K562 (cell line): Measurements from ENCODE around the gene TBPL2. TPM values are rescaled to one million over a fixed set of nuclear protein-coding genes. Genes with fewer than 3 reads are reported as not detected.

Source experiments
- ATF1 ChIP-seq, 2 experiments: fragments of 450-650 bp in 1 of 2; IDR thresholded peaks; 2 replicates each; pipeline ENCODE4 v1.6.1; 2016; ENCODE audit warnings: missing compliant biosample characterization in 1 of 2, missing genetic modification characterization in 1 of 2
- ATF3 ChIP-seq, 2 experiments: fragments of 450-650 bp in 1 of 2; sonication (generic) in 1 of 2; formaldehyde crosslinking in 1 of 2; IDR thresholded peaks in 1 of 2; conservative IDR thresholded peaks in 1 of 2; 2 replicates each; pipeline versions ENCODE4 v1.6.1 to v1.8.1; 2016 to 2023; ENCODE audit warnings: mild to moderate bottlenecking in 2 of 2, moderate library complexity in 2 of 2, inconsistent platforms in 1 of 2, missing genetic modification reagents in 1 of 2
- BDP1 ChIP-seq: IDR thresholded peaks from 3 replicates; pipeline ENCODE4 v1.6.1; 2011; ENCODE audit not compliant: insufficient read length, insufficient read depth
- DPF2 ChIP-seq: fragments of 450-650 bp; IDR thresholded peaks from 2 replicates; pipeline ENCODE4 v1.6.1; 2016
- E2F6 ChIP-seq, 2 experiments: IDR thresholded peaks; 2 replicates each; pipeline ENCODE4 v1.6.1; 2011; ENCODE audit warnings: borderline replicate concordance in 1 of 2, control low read depth in 1 of 2, low read depth in 1 of 2, low read length in 1 of 2, mild to moderate bottlenecking in 1 of 2, mixed read lengths in 1 of 2, moderate library complexity in 1 of 2; ENCODE audit not compliant: insufficient read depth in 1 of 2, insufficient read length in 1 of 2, poor library complexity in 1 of 2, severe bottlenecking in 1 of 2; ENCODE audit errors: extremely low read depth in 1 of 2
- EZH2 ChIP-seq: IDR thresholded peaks from 2 replicates; pipeline ENCODE4 v1.6.1; 2012; ENCODE audit warnings: low read depth, mild to moderate bottlenecking, inconsistent platforms, low read length, borderline replicate concordance
- JUN ChIP-seq, 2 experiments: sonication (generic) in 1 of 2; formaldehyde crosslinking in 1 of 2; IDR thresholded peaks; 2 replicates each; pipeline versions ENCODE4 v1.6.1 to v1.8.0; 2012 to 2022; ENCODE audit warnings: borderline replicate concordance in 2 of 2, mild to moderate bottlenecking in 2 of 2, improper control_type of control experiment in 1 of 2, low read depth in 1 of 2, low read length in 1 of 2, missing genetic modification reagents in 1 of 2
- NONO ChIP-seq, 2 experiments: fragments of 200-400 bp in 1 of 2; fragments of 450-650 bp in 1 of 2; formaldehyde crosslinking in 1 of 2; IDR thresholded peaks; 2 replicates each; pipeline ENCODE4 v1.6.1; 2017; ENCODE audit warnings: low read depth in 2 of 2, mild to moderate bottlenecking in 2 of 2, moderate library complexity in 2 of 2, low read length in 1 of 2
- NR1H2 ChIP-seq: sonication (generic); formaldehyde crosslinking; IDR thresholded peaks from 2 replicates; pipeline ENCODE4 v1.4.0; 2020; ENCODE audit warnings: mild to moderate bottlenecking, missing genetic modification reagents
- ZNF318 ChIP-seq, 2 experiments: fragments of 450-650 bp; IDR thresholded peaks; 2 replicates each; pipeline ENCODE4 v1.6.1; 2016; ENCODE audit warnings: mild to moderate bottlenecking in 2 of 2, borderline replicate concordance in 1 of 2, low read depth in 1 of 2, moderate library complexity in 1 of 2
- ZNF384 ChIP-seq: IDR thresholded peaks from 2 replicates; pipeline ENCODE4 v1.6.1; 2012; ENCODE audit warnings: low read depth, low read length, improper control_type of control experiment
- ZNF444 ChIP-seq: fragments of 250-450 bp; sonication (Bioruptor Pico); IDR thresholded peaks from 2 replicates; pipeline ENCODE4 v1.4.0; 2020; ENCODE audit warnings: mild to moderate bottlenecking, moderate library complexity
- ZNF644 ChIP-seq: fragments of 200-800 bp; sonication (Bioruptor generic); IDR thresholded peaks from 2 replicates; pipeline ENCODE4 v1.6.1; 2016; ENCODE audit warnings: low read depth, missing genetic modification characterization, missing compliant biosample characterization
- polyA plus RNA-seq, 8 experiments: library from polyadenylated mRNA; depleted of rRNA in 4 of 8; stranded (reverse) in 5 of 8; unstranded in 3 of 8; fragments of >200 nt; fragmentation: Nextera tagmentation in 2 of 8; fragmentation: Illumina TruSeq in 1 of 8; extraction: Ambion mirVana in 2 of 8; extraction: Trizol in 1 of 8; gene quantifications; 2 replicates each; pipeline versions ENCODE4 v1.2.1 to v1.2.3, GENCODE V29; 2011 to 2014; ENCODE audit warnings: inconsistent platforms in 1 of 8, missing spikeins in 1 of 8
- total RNA-seq, 7 experiments: library from RNA; depleted of rRNA in 6 of 7; stranded (reverse); fragments of >200 nt in 6 of 7; fragmentation: Illumina TruSeq in 2 of 7; extraction: Trizol in 2 of 7; gene quantifications; 2 replicates each; pipeline versions ENCODE4 v1.2.1 to v1.2.3, GENCODE V29; 2011 to 2021; ENCODE audit warnings: low replicate concordance in 1 of 7

The TBPL2 gene
- total and polyA plus RNA-seq, 9 of the 15 experiments (the other 6 are each of a cell fraction or from before 2014, with no cell fraction given): not detected

GRCh38 chr14:55398679-55399078 is 41.7 kb downstream of the TBPL2 start (continued):
- TF ChIP-seq E2F6 (IDR thresholded peaks at IDR 0.05; ENCODE audit: borderline replicate concordance in 1 of 2, extremely low read depth in 1 of 2, insufficient read depth in 1 of 2, insufficient read length in 1 of 2, low read depth in 1 of 2, low read length in 1 of 2, poor library complexity in 1 of 2, severe bottlenecking in 1 of 2): no peak
- no peak for TF ChIP-seq ATF1 (CRISPR knock-in tag; IDR thresholded peaks at IDR 0.05)
- no peak for TF ChIP-seq ATF1 (tag; IDR thresholded peaks at IDR 0.05)
- TF ChIP-seq JUN (IDR thresholded peaks at IDR 0.05; ENCODE audit: borderline replicate concordance, low read depth, low read length): peak; percentile 70
- no peak for TF ChIP-seq JUN (CRISPR knock-in tag; IDR thresholded peaks at IDR 0.05; ENCODE audit: borderline replicate concordance)
- TF ChIP-seq ATF3 (IDR thresholded peaks at IDR 0.05): peak; percentile 84
- TF ChIP-seq ATF3 (CRISPR knock-in tag; conservative IDR thresholded peaks at IDR 0.05): no peak
- no peak for TF ChIP-seq NR1H2 (CRISPR knock-in tag)
- peak; percentile 34; the same call in 1 of the 2 replicates for TF ChIP-seq DPF2
- no peak for TF ChIP-seq ZNF444 (CRISPR knock-in tag)
- peak in 1 of 2 experiments; percentile 30; a peak in 1 of 4 replicates for TF ChIP-seq ZNF318 (IDR thresholded peaks at IDR 0.05; ENCODE audit: borderline replicate concordance in 1 of 2, low read depth in 1 of 2)
- TF ChIP-seq EZH2: no peak
- TF ChIP-seq ZNF644: no peak
- no peak for TF ChIP-seq BDP1
- TF ChIP-seq ZNF384: peak; percentile 88
- TF ChIP-seq NONO (IDR thresholded peaks at IDR 0.05; ENCODE audit: low read depth in 2 of 2, low read length in 1 of 2): no peak
